ENCODE data around the gene PDHA2.
"Not testable (repeated sequence)": the region's sequence is repeated elsewhere in the genome, so short reads cannot be mapped to it uniquely, and the experiment has no call there.

The PDHA2 gene

GRCh38 chr4:95839891-95840290 lies at the start of gene PDHA2:
TSS of gene PDHA2 (plus strand) at chr4:95840093. CDS start at chr4:95840151, 58 bp downstream.
- no peak for DNase-seq

GRCh38 chr4:95798003-95798402 lies 41.9 kb upstream of the PDHA2 start:
- no peak for DNase-seq

DNA sequence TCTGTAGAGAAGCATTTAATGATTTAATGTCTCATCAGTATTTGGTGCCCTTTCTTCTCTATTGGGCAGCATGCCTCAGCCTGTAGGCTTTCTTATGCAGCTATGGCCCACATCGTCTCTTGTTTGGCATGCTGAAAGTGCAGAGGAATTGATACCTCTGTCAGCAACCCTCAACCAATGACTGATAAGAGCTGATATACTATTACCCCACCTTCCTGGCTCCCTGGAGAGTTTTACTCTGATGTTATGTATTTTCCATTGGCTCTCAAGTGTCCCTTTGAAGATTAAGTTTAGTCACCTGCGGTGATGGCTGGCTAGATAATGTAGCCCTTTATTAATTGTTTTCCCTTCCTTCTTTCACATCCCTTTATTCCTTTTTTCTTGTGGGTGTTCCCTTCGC lies 41.2 kb upstream of the PDHA2 start:
- no peak for DNase-seq

- no peak for DNase-seq
These were observed 18.0 kb upstream of the PDHA2 start for GRCh38 chr4:95821867-95822266.

- no peak for DNase-seq
These were observed 14.3 kb upstream of the PDHA2 start for GRCh38 chr4:95825546-95825945.

DNA sequence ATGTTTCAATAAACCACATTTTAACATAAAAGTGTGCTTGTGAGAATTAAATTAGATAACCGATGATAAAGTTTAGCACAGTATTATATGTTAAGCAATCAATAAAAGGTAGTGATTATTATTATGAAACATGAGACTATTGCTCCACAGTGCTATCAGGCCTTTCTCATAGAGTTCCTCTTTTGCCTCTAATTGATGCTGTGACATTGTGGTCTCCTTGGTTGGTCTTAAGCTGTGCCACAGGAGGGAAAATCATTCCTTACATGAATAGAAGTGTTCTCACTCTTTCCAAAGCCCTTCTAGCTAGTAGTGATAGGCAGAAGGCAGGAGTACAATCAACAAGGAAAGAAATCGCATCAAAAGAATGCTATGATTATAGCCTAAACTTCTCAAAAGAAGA lies 9.2 kb upstream of the PDHA2 start:
- DNase-seq: peak; percentile 41

DNA sequence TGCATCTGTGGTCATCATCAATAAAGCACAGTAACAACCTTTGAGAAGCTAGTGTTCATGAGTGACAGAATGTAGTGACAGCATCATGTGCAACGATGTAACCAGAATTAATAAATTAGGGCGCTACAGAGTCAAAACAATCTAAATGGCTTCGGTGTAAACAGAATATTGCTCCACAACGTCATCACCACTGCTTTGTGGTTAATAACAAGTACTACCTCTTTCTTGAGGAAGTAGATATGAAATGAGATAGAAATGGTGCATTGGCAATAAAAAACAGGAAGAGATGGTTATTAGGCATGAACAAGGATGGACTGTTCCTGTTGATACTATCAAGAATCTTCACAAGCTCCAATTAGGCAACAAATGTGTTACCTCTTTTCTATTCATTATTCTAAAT lies 8.7 kb upstream of the PDHA2 start:
- DNase-seq: peak; percentile 4

GRCh38 chr4:95833711-95834194 lies 6.1 kb upstream of the PDHA2 start:
- no peak for DNase-seq

DNA sequence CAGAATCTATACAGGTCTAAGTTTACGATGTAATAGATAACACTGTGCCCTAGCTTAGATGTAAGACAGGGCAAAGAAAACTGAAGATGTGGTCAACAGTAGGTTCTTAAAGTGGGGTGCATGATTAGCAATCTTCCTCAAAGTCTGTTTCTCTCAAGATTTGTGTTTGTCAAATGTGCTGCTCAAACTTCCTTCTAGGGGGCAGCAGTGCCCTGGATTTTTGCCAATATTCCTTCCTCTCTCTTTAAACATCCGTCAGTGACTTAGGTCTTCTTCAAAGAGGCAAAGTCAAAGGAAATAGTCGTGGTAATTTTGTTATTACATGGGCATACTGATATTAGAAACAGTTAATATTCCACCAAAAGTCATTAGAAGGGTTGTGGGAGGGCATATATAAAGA lies 4.2 kb upstream of the PDHA2 start:
- peak; percentile 72 for DNase-seq

DNA sequence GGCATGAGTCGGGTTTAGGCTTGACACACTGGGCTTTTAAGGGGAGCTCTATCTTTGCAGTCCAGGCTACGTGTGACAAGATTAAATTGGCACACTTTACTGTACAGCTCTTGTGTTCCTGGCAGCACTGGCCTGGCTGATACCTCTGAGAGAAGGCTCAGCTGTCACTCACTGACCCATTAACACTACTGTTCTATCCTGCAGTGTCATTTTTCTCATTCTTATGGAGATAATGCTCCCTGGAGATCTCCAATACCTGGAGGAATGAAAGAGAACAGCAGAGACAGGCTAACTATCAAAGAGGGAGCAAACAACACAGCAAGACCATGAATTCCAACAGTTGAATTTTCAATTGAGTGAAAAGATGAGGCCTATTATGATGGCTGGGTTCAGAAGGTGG lies 1.7 kb upstream of the PDHA2 start:
- no peak for DNase-seq

- no peak for DNase-seq
These were observed 8.1 kb downstream of the PDHA2 start for GRCh38 chr4:95847908-95848460.

- no peak for DNase-seq
These were observed 10.3 kb downstream of the PDHA2 start for GRCh38 chr4:95850161-95850560.

DNA sequence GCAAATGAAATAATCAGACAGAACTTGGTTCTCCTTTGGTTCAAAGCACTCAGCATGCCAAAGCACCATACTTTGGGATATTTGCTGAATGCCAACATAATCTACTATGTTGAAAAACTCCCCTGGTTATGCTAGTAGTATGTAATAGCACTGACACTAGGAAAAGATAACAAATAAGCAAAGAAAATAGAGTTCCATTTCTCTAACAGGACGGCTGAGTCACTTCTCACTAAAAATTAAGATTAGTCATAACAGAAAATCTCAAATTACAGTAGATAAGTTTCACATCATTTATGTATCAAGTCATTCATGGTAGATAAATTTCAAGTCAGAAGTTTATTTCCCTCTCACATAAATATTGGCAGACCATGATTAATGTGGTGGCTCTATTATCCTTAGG lies 17.9 kb downstream of the PDHA2 start:
- DNase-seq: no peak

DNA sequence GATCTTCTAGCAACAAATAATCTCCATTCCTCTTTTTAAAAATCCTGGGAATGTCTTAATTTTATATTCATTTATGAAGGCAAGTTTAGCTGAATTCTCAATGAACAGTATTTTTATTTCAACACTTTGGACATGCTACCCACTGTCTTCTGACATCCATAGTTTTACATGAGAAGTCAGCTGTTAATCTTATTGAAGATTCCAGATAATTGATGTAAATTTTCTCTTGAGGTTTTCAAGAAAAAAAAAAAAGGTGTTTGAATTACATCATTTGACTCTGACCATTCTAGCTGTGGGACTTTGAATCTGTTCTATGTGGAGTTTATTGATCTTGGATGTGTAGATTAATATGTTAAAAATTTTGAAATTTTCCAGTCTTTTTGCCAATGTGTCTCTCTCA lies 28.0 kb downstream of the PDHA2 start:
- DNase-seq: peak; percentile 70

- DNase-seq: not testable (repeated sequence)
These were observed 29.5 kb downstream of the PDHA2 start for GRCh38 chr4:95869414-95869813.

DNA sequence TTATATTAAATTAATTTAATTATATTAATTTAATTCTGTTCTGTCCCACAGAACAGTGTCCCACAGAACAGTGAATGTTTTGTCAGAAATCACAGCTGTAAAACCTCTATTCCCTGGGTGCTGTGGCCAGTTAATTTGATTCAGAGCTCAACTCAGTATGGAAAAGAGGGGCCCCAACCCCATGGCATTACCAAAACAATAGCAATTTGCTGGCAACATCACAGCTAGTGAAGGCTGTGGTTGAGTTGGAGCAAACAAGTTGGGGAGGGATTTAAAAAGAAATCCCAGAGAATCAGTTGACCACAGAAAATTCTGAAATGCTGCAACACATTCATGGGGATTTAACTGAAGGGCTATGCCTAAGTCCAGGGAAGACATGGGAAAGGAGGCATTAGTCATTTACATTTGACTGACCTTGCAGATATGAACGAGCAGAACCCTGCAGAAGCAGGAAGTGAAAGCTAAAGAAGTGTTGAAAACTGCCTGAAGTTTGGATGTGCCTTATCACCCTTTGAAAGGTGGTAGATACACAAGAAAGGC lies 30.1 kb downstream of the PDHA2 start:
- DNase-seq: peak; percentile 29

GRCh38 chr4:95877636-95878035 lies 37.7 kb downstream of the PDHA2 start:
- DNase-seq: no peak

- DNase-seq: no peak
These were observed 47.7 kb downstream of the PDHA2 start for GRCh38 chr4:95887551-95887950.

GRCh38 chr4:95889662-95890061 lies 49.8 kb downstream of the PDHA2 start:
- DNase-seq: peak; percentile 1

All from OCI-M1 (cell line).